ENCODE results near the gene CAMK2B.

Gene CAMK2B

DNA sequence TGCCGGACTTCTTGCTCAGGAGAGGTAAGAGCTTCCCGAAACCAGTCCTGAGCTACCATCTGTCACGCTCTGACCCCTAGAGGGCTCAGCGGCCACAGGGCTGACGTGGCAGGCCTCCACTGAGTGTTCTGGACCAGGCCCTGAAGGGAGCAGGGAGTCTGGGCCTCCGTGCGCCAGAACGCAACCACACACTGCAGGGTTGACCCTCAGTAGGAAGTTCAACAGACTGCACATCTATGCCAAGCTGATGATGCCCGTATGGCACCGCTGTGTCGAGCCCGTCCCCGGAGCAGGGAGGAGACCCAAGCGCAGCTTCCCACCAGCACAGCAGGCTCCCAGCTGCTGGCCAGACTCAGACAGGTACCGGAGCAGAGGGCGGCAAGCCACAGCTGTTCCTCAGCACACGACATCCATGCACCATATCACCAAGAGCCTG is 39.2 kb downstream of the CAMK2B start:
- DNase-seq, result no peak

DNA sequence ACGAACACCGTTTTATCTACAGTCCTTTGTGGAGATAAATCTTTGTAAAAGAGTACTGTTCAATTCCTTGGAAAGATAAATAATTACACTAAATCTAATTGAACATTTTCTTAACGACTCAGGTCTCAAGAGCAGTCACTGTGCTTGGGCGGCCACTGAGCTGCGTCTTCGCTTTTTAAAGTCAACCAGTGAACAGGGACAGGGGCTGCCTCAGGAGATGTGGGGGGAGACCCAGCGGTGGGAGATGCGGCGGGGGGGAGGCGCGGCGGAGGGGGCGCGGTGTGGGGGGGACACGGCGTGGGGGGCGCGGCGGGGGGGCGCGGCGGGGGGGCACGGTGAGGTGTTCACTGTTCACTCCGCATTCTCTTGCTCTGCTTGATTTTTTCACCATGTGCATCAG is 39.8 kb downstream of the CAMK2B start:
- DNase-seq, result no peak

DNA sequence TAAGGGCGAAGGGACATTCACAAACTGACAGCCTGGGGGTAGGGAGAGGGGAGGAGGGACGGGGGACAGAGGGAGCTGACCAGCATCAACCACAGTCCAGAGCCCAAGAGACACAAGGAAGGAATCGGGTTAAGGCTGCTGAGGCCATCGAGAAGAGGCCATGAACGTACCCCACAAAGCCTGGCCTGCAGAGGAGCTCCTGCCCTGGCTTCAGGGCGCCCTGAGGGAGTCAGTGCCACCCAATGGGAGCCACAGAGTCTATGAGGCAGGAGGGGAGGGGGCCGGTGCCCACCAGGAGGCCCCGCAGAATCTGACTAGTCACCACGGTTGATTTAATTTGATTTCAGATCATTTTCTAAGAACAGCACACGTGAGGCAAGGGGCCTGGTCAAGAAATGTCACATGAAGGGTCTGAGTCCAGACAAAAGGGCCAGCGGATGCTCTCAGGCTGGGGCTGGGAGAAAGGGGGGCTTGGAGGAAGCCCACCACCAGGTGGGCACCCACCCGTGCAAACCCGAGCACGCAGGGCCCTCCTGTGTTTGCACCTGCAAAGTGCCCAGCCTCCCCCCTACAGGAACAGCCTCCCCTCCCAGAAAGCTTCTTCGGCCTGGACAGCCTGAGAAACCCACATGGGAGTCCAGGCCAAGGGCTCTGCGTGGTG is 40.4 kb downstream of the CAMK2B start:
- no peak for DNase-seq

DNA sequence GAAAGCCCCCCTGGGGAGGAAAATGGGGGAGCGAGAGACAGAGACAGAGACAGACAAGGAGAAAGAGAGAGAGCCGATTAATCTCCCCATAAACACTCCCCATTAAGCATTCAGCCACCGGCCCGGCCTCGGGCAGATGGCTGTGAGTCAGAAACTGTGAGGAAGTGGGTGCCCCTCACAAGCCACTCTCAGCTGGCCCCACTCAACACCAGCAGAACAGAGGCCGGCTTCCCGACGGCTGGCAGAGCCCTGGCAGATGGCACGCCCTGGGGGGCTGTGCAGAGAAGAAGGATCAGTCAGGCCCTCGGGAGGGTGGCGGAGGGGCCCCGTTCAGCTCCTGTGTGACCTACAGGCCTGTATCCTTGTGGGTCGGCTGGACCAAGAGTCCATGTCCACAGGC is 41.2 kb downstream of the CAMK2B start:
- no peak for DNase-seq

DNA sequence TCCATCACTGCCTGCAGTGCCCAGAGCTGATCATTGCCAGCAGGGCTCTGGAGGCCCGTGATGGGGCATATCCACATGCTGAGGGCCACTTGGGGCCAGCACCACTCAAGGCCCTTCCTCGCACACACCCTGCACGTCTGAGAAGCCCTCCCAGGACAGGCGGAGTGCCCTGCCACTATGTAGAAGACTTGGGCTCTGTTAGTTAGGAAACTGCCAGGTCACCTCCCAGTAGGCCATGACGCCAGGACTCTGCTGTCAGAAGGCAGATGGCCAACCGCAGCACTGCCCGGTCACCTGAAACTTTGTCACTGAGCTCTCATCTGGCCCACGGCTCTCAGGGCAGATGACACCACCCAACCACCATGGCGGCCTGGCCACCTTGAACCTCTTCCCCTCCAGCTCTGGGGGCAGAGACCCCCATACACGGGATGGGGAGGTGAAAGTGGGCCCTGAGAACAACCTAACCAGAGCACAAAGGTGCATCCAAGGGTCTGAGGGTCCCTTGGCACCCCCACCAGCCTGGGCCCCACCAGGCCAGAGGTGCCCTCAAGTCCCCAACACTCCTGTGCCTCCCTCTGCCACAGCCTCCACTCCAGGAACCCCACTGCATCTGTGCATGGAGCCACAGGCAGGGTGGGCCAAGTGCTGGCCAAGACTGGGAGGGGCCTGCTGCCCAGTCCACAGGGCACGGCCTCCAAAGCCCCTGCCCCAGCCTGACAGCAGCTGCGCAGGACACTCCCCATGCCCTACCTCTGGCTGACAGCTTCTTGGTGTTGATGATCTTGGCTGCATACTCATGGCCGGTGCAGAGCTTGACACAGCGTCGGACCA is 41.8 kb downstream of the CAMK2B start:
- no peak for DNase-seq

DNA sequence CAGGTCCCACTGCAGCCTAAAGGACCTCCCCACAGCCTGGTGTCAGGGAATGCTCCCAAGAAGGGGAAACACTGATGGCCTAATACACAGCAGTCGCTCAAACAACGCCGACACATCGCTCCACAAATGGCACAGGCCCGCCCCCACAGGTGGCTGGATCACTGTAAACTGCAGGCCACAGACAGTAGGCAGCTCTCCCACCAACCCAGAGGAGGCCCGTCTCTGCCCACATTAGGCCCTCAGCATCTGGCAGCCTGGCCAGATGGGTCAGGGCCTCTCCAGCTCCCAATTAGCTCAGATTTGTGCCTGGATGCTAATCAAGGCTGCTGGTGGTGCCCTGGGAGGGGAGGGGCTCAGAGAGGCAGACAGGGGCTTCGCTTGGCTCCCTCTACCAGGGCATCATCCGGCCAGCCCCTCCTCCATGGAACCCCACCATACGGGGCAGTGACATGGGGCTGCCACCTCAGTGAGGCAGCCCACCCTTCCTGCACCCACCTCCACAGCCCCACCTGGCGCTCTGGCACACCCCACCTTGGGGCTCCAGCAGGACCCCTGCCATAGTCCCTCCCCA is 42.7 kb downstream of the CAMK2B start:
- DNase-seq, result no peak

DNA sequence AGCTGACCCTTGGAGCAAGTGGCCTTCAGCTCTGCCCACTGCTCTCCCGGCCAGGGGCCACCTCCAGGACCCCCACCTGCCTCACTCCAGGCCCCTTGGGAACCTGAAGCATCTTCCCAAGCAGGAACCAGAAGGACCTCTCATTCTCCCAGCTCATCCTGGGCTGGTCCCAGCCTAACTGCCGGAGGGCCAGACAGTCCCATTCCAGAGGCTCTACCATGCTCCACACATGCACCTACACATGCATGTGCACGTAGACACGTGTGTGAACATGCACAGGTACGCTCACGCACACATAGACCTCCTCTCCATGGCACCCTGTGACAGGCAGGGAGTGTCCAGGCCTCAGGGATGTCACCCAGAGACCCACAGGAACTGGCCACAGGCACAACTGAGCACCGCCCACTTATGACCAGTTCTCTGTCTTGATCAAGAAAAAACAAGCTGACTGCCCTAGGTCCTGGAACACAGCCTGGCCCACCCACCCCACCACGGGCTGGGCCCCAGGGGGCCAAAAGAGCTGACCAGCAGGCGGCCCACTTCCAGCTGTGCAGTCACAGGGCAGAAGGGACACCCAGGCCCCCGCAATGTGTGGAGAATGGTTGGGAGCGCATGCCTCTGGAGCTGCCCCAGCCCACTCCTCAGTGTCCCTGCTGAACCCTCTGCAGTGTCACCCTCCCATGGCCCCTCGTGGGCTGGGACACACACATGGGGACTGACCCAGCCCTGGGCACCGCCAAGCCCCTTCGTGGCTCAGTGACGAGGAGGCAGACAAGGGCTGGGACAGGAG is 43.4 kb downstream of the CAMK2B start:
- DNase-seq, result no peak

DNA sequence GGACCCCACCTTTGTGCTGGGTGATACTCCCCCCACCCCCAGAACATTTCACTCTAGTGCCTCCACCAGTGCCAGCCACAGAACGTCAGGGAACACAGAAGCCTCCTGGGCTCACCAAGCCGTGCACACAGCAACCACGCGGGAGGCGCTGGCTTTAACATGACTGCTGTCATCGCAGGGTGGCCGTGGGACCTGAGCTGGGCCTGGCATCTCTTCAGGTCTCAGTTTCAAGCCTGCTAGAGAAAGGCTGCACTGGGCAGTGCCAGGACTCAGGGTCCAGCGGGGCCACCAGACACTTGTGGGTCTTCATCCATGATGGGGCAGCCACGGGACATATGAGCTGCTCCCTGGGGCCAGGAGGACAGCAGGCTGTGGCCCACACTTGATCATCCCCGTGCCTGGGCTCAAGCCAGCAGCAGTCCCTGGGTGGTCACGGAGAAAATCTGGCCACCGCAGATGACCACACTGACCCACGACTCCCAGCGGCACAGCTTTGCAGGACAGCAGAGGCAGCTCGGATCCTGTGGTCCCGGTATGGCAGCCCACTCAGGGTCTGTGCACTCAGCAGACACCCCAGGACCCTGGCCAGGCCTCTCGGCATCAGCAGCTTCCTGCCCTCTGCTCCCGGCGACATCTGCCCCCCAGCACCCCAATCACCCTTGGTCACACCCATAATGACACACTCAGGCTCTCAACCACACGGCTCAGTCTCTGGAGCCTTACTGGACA is 44.2 kb downstream of the CAMK2B start:
- DNase-seq, result no peak

DNA sequence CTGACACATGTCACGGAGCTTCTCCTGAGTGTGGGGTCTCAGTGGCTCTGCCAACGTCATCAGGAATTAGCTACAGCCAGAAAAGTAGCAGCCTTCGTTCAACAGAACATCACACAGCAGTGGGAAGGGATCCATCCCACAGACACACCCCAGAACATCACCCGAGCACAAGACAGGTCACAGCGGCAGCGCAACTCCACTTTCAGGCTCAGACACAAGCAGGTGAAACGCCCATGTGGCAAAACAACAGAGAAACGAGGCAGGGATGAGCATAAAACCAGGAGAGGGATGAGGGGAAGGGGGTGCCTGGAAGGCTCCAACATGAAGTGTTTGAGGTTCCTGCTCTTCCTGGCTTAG is 44.8 kb downstream of the CAMK2B start:
- DNase-seq, result no peak

DNA sequence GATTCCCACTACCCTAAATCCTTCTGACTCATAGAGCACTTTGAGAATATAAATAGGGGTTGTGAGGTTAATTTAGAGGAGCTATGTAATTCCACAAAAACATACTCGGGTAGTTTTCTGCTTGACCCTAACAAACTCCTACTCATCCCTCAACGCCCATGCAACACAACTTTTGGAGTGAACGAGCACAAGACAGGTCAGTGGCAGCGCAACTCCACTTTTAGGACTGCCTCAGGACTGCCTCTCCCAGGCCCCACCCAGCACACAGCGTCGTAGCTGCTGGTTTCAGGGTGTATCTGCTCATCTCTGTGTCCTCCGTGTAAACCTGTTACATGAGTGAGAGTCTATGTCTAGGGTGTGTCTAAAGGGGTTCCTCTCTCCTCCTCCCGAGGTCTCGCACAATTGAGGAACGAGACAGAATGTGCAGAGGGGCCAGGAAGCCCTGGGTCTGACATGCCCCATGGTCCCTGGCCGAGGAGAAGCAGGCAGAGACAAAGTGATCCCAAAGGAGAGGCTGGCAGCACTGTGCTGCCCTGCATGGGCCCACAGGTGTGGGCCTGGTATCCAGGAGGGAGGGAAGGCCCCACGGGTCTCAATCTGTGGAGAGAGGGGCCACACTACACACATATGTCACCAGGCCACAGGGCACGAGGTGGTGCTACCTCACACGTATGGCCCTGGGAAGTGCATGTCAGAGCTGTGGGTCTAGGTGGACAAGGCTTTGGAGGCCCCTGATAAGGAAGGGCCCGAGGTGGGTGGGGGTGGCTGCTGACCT is 45.5 kb downstream of the CAMK2B start:
- DNase-seq, result no peak

DNA sequence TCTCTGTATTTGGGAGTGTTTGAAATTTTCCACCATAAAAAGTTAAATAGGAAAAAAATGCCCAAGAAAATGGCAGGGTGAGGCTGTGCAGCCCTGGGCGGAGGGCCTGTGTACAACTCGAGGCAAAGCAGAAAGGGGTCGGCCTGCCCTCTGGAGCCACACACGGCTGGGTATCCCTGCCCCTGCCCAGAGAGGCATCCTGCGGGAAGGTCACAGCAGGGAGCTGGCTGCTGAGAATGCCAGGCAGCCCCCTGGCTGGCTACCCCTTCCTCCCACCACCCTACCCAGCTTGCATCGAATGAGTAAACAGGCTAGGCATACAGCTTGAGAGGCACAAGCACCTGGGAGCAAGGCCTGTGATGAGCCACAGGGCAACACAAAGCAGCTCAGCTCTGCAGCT is 46.1 kb downstream of the CAMK2B start:
- DNase-seq, result no peak

DNA sequence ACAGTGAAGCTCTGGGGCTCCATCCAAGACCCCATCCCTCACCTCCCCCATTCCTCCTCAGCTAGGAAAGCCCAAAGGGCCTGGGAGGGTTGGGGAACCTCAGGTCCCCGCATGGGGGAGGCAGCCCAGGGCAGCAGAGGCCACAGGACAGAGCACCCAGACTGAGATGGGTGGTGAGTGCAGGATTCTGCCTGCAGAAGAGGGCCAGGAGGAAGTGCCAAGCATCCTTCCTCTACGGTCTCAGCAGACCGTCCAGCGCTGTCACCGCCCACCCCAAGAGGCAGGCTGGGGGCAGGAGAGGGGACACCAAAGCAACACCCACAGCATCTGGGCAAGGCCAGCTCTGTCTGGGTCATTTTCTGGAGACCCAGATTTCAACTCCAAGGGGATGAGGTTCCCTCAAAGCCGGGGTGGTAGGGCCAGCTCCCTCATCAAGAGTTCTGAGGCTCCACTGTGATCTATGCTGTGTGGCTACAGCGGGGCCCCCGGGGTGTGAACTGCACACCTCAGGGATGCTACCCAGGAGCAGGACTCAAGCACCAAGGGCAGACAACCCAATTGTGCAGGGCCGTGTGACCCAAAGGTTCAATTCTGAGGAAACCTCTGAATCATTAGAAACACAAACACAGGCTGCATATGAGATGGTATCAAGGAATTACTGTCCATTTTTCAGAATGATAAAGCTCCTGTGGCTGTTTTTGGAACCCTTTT is 46.8 kb downstream of the CAMK2B start:
- no peak for DNase-seq

DNA sequence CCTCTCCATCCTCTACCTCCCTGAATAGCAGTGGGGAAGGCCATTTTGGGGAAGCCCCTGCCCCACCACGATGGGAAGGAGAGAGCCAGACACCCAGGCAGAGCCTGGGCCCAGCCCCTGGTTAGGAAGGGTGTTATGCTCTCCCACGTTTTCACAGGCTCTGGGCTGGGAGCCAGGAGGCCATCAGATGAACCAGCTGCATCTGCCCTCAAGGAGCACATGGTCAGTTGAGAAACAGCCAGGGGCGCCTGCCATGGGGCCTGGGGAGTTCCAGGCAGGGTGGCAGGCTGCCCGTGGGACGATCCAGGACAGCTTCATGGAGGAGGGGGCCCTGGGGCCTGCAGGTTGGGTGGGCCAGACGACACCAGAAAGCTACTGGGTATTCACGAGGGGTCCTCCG is 47.5 kb downstream of the CAMK2B start:
- DNase-seq, result peak; percentile 25

DNA sequence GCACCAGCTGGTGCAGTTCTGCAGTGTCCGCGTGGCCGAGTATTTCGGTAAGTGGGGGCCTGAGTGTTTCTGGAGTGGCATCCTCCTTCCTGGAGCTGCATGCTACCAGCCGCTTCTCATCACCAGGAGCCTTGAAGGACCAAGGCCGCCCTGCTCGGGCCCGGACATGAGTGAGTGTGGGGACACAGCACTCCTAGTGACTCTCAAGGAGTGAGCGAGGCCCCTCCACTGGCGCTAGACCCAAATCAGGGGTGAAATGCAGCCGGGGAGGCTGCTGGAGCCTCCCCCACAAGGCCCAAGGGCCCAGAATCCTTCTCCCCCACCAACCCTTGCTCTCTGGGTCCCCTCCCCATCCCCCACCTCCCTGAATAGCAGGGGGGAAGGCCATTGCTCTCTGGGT is 48.0 kb downstream of the CAMK2B start:
- no peak for DNase-seq

DNA sequence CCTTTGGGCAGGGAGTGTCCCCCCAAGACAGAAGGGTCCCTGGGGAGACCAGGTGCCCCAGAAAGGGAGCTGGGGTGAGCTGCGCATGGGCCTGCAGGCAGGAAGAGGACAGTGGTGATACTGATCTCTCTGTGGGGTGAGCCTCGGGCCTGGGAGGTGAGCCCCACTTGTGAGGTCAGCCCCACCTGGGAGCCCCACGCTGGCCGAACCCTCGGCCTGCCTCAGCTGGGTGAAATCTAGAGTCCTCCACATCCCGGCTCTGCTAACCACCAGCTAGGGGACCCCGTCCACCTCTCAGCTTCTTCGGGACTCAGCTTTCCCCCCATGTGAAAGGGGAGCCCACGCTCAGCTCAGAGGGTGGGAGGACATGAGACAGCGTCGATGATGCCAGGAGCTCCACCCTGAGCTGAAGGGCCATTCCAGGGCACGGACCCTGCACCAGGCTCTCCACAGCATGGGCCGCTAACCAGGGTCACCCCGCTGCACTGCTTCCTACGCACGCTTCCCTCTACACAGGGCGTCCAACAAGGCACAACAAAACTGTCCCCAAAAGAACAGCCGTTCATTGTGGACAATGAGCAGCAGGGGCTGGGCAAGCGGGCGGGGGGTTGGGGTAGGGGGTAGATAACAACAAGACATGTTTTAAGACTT is 48.7 kb downstream of the CAMK2B start:
- DNase-seq, result no peak

DNA sequence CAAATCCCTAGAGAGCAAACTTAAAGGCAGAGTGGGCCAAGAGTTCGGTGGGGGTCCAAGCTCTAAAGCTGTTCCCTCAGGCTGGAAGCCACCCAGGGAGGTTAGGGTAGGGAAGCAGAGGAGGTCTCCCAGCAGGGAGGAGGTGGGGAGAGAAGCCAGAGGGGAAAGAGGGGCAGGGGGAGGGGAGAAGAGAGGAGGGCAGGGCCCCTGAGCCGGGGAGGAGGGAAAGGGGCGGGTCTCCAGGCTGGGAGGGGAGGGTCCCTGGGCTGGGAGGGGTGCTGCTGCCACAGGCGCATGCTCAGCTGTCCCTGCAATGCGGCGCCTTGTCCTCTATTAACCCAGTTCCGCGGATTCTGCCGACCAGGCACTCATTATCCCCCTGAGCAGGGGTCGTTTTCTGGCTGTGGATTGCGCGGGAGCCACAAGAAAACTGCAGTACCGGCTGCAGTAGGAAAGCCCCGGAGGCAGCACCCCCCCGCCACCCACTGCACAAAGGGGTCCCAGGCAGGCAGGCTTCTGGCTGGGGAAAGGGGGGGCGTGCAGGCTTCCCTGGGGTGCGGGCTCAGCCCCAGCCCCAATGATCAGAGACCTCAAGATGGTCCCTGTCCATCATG is 49.3 kb downstream of the CAMK2B start:
- DNase-seq, result no peak

DNA sequence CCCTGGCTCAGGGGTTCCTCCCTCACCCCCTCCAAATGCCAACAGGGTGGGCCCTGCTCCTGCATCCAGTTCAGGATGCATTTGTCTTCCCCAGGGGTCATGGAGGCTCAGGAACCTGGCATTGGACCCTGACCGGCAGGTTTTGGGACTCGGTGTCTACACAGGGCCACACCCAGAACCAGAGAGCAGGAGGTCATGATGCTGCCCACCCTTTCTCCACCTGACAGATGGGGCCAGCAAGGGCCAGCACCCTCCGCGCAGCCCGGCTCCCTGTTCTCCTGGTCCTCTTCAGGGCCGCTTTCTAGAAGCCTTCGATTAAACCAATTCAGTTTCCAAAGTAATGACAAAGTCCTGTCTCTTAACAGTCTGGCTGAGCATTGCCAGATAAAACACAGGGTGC is 50.2 kb downstream of the CAMK2B start:
- no peak for DNase-seq

DNA sequence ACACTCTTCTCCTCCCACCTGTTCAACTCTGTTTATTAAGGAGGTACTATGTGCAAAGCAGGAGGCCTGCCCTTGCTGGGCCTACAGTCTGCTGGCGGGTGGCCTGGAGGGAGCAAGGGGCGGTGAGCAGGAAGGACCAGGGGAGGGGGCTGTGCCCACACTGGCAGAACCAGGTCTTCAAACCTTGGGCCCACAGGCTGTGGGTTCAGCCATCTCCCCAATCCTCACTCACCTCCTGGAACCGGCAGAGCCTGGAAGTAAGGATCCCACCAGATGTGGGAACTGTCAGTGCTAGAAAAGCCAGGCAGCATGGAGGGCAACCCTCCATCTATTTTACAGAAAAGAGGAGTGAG is 50.8 kb downstream of the CAMK2B start:
- no peak for DNase-seq

DNA sequence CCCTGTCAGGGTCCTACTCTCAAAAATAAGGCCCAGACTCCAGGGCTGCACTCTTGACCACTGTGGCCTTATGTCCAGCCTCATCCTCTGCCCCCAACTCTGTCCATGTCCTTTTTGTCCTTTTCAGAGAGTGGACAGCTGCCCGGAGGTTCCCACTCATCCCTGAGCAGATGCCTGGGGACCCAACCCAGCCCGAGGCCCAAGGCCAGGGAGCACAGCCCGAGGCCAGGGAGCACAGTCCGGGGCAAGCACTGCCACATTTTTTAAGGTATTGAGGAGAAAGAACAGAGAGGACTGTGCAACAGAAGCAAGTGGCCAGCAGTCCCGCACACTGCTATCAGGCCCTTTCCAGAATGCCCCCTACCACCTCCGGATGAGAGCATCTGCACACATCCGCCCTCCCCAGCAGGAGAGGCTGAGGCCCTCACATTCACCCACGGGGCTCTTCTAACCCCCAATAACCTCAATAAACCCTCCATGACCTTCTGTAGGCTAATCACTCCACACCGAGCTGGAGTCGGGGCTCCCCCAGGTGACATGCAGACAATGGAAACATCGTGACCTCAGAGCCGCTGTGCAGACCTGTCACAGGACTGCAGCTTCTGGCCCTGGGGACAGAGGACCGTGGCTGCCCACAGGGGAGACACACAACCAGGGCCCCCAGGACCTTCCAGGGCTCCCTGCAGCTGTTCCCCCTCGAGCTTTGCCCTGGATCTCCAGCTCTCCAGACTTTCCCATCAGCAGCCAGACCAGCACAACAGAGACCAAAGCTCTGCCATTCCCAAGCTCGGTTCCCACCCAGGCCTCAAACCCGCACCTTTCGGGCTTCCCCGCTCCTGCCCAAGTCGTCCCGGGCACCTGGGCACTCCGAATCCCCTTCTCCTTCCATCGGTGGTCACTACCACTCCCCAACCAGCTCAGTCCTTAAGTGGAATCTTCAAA is 51.4 kb downstream of the CAMK2B start:
- DNase-seq, result no peak

Data from HCEC 1CT (cell line).